GM18526 (cell line): ENCODE data around the gene BCORL1.

Source experiments
- POLR2A ChIP-seq: IDR thresholded peaks from 3 replicates; pipeline ENCODE4 v1.6.1; 2011; ENCODE audit not compliant: insufficient read length; ENCODE audit errors: extremely low read depth

BCORL1 gene

GRCh38 chrX:129957241-129958082 is 25.0 kb upstream of the BCORL1 start:
- peak; percentile 74 for TF ChIP-seq POLR2A

- no peak for TF ChIP-seq POLR2A
Measured at GRCh38 chrX:129958083-129958465, 24.4 kb upstream of the BCORL1 start.

- TF ChIP-seq POLR2A, result no peak
Measured at GRCh38 chrX:129958814-129959492, 23.5 kb upstream of the BCORL1 start.

- no peak for TF ChIP-seq POLR2A
Measured at GRCh38 chrX:129959493-129959832, 23.0 kb upstream of the BCORL1 start.

- peak; percentile 48 for TF ChIP-seq POLR2A
Measured at GRCh38 chrX:129961180-129962083, 21.0 kb upstream of the BCORL1 start.

GRCh38 chrX:129963729-129964128 is 18.7 kb upstream of the BCORL1 start:
- no peak for TF ChIP-seq POLR2A

- no peak for TF ChIP-seq POLR2A
Measured at GRCh38 chrX:129965166-129965565, 17.3 kb upstream of the BCORL1 start.

GRCh38 chrX:129968968-129969367 is 13.5 kb upstream of the BCORL1 start:
- TF ChIP-seq POLR2A, result no peak

- no peak for TF ChIP-seq POLR2A
Measured at GRCh38 chrX:129976441-129976840, 6.0 kb upstream of the BCORL1 start.

GRCh38 chrX:129979207-129979920 is 3.1 kb upstream of the BCORL1 start:
- no peak for TF ChIP-seq POLR2A

- no peak for TF ChIP-seq POLR2A
Measured at GRCh38 chrX:129980001-129980401, 2.4 kb upstream of the BCORL1 start.

- TF ChIP-seq POLR2A, result no peak
Measured at GRCh38 chrX:129980540-129981199, 1.8 kb upstream of the BCORL1 start.

- no peak for TF ChIP-seq POLR2A
Measured at GRCh38 chrX:129981200-129981553, 1.3 kb upstream of the BCORL1 start.

GRCh38 chrX:129981752-129982299 is 609 bp upstream of the BCORL1 start:
- no peak for TF ChIP-seq POLR2A
